Panc1 (cell line): ENCODE results near the gene SH2D5. TPM values are rescaled to one million over a fixed set of nuclear protein-coding genes. Genes with fewer than 3 reads are reported as not detected.

Experiments used
- ATAC-seq: fragments of 200-7000 bp; cut with Tn5 transposase; 2 replicates; pipeline ENCODE4 v1.9.1; 2020; ENCODE audit warnings: mild to moderate bottlenecking, moderate library complexity
- BruUV-seq: library from RNA; stranded (reverse); fragments of 400-500 nt; replicated peaks from 2 replicates; lab custom pipeline; 2021; lab: Mats Ljungman, UMichigan
- CTCF ChIA-PET: fragments of 300-600 bp; sonication (Branson Sonifier 250); formaldehyde crosslinking; loops from one replicate; lab custom pipeline; 2022; ENCODE audit warnings: antibody characterized with exemption; lab: Charles Lee
- POLR2A ChIA-PET: fragments of 300-600 bp; sonication (Branson Sonifier 250); formaldehyde crosslinking; loops from one replicate; lab custom pipeline; 2022; ENCODE audit warnings: antibody characterized with exemption; lab: Charles Lee
- DNase-seq: peaks from one replicate; pipeline ENCODE4 v3.0.0-alpha.2; 2010; ENCODE audit warnings: low read depth, low spot score
- H3K27ac ChIP-seq: 2 replicates; pipeline ENCODE4 v1.5.1; 2011; ENCODE audit warnings: mild to moderate bottlenecking, low read length, inconsistent platforms
- H3K27me3 ChIP-seq: fragments of 200-500 bp; sonication (Bioruptor generic); 2 replicates; pipeline ENCODE4 v1.6.0; 2014; ENCODE audit warnings: low read length, inconsistent platforms; ENCODE audit not compliant: control insufficient read depth, insufficient read depth
- H3K36me3 ChIP-seq: fragments of 200-500 bp; sonication (Bioruptor generic); 2 replicates; pipeline ENCODE4 v1.5.1; 2014; ENCODE audit warnings: inconsistent platforms, mild to moderate bottlenecking, low read length, moderate library complexity; ENCODE audit not compliant: control insufficient read depth, insufficient read depth
- H3K4me1 ChIP-seq: 2 replicates; pipeline ENCODE4 v1.5.1; 2011; ENCODE audit warnings: inconsistent platforms, mild to moderate bottlenecking, low read length, moderate library complexity; ENCODE audit not compliant: control insufficient read depth, insufficient read depth
- H3K4me3 ChIP-seq, 2 experiments: 2 replicates each; pipeline ENCODE4 v1.5.1; 2011 to 2012; ENCODE audit warnings: low read depth in 2 of 2, low read length in 2 of 2, mild to moderate bottlenecking in 2 of 2, inconsistent platforms in 1 of 2, moderate library complexity in 1 of 2
- H3K9me3 ChIP-seq: fragments of 200-500 bp; sonication (Bioruptor generic); 2 replicates; pipeline ENCODE4 v1.5.1; 2014; ENCODE audit warnings: low read depth, mild to moderate bottlenecking, inconsistent platforms, low read length, moderate library complexity; ENCODE audit not compliant: control insufficient read depth, insufficient read depth
- CTCF ChIP-seq: fragments of 450-650 bp; IDR thresholded peaks from 2 replicates; pipeline ENCODE4 v1.5.1; 2017; ENCODE audit warnings: mild to moderate bottlenecking
- POLR2AphosphoS5 ChIP-seq: IDR thresholded peaks from 2 replicates; pipeline ENCODE4 v1.6.1; 2012; ENCODE audit warnings: mild to moderate bottlenecking, low read depth, low read length, moderate library complexity
- REST ChIP-seq, 2 experiments: IDR thresholded peaks; 2 replicates each; pipeline ENCODE4 v1.6.1; 2011 to 2012; ENCODE audit warnings: low read depth in 2 of 2, control low read depth in 1 of 2, low read length in 1 of 2, mild to moderate bottlenecking in 1 of 2, moderate library complexity in 1 of 2; ENCODE audit not compliant: insufficient read depth in 1 of 2
- SIN3A ChIP-seq: IDR thresholded peaks from 2 replicates; pipeline ENCODE4 v1.6.1; 2012; ENCODE audit warnings: low read depth, mild to moderate bottlenecking, low read length, moderate library complexity, borderline replicate concordance; ENCODE audit not compliant: insufficient read depth
- TCF7L2 ChIP-seq: IDR thresholded peaks from 2 replicates; pipeline ENCODE4 v1.6.1; 2011; ENCODE audit warnings: mild to moderate bottlenecking, low read depth, low read length, inconsistent platforms
- in situ Hi-C: cut with HindIII; loops from 2 replicates; pipeline ENCODE4 v1.10.0; 2016; ENCODE audit warnings: low sequenced_read_pairs, low pct_unique_long_range_greater_than_20kb
- intact Hi-C: fragments of 100-400 bp; cut with micrococcal nuclease; formaldehyde crosslinking; loops from one replicate; pipeline ENCODE4 v1.10.0; 2022; ENCODE audit not compliant: unreplicated experiment
- total RNA-seq: library from RNA; stranded (reverse); gene quantifications from one replicate; pipeline ENCODE4 v1.2.1, GENCODE V29; 2021; ENCODE audit not compliant: unreplicated experiment

SH2D5 gene
- total RNA-seq, 1 experiment from 2014 or later, result 23.3 TPM

DNA sequence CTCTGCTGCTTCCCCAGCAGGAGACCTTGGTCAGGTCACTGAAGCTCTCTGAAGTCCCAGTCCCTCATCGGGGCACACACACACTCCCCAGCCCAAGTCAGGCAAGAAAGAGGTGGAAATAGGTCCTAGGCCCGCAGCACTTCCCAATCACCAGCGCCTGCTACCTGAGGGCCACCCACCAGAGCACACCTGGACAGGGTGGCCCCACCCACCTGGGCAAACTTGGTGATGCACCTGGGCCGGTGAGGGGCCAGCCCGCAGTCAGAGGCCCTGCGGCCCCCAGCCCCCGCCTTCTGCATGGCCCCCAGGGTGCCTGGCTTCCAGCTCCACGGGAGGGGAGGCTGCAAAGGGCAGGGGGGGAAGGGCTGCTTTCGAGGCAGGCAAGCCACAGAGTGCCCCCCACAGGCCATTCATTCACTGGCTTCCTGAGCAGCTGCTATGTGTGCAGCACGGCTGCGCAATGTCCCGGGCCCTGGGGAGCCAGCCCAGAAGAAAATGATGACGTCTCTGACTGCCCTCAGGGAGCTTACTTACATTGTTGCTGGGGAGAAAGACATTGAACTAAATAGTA is 4.7 kb downstream of the SH2D5 start:
- H3K36me3 ChIP-seq, result no peaks in the 10 kb centered on the region
- peaks cover 16% of the 10 kb centered on the region; the same call in 1 of the 2 replicates for H3K4me1 ChIP-seq
- CTCF ChIA-PET, result interaction anchor here (1.0 kb wide), 1 partner anchor 31 kb away, joined by 8 read pairs; no protein-coding TSS in a partner anchor
- no TSS peak for BruUV-seq
- no peak overlapping the region for H3K4me3 ChIP-seq
- ATAC-seq, result no peak
- POLR2A ChIA-PET, result no interaction called here
- no peaks in the 10 kb centered on the region for H3K27me3 ChIP-seq
- no peaks in the 10 kb centered on the region for H3K9me3 ChIP-seq
- intact Hi-C loops, result no loop called here
- no peak for DNase-seq
- H3K27ac ChIP-seq, result no peak overlapping the region
- TF ChIP-seq CTCF (no peak; the same call in 1 of the 2 replicates), REST (IDR thresholded peaks at IDR 0.05; ENCODE audit: insufficient read depth in 1 of 2, low read depth in 2 of 2, low read length in 1 of 2) (no peak), POLR2AphosphoS5 (no peak), TCF7L2 (no peak), SIN3A (no peak)
- in situ Hi-C loops, result no loop called here

GRCh38 chr1:20726932-20727745 is 5.4 kb downstream of the SH2D5 start:
- TF ChIP-seq REST (IDR thresholded peaks at IDR 0.05; ENCODE audit: insufficient read depth in 1 of 2, low read depth in 2 of 2, low read length in 1 of 2) (no peak), POLR2AphosphoS5 (no peak), CTCF (no peak), TCF7L2 (no peak), SIN3A (no peak)
- intact Hi-C loops (no loop called here), in situ Hi-C loops (no loop called here)
- Histone ChIP-seq H3K9me3 (no peaks in the 10 kb centered on the region), H3K27me3 (no peaks in the 10 kb centered on the region), H3K36me3 (no peaks in the 10 kb centered on the region), H3K4me3 (no peak overlapping the region), H3K27ac (no peak overlapping the region), H3K4me1 (peaks cover 10% of the 10 kb centered on the region; the same call in 1 of the 2 replicates)
- CTCF ChIA-PET, result interaction anchor here (1.0 kb wide), 1 partner anchor 30 kb away, joined by 8 read pairs; no protein-coding TSS in a partner anchor
- ATAC-seq, result no peak
- POLR2A ChIA-PET, result no interaction called here
- BruUV-seq, result no TSS peak
- DNase-seq, result no peak
